Measurements from ENCODE around the gene DEFB118.
"Not testable (repeated sequence)": the region's sequence is repeated elsewhere in the genome, so short reads cannot be mapped to it uniquely, and the experiment has no call there.

The DEFB118 gene, protein sequence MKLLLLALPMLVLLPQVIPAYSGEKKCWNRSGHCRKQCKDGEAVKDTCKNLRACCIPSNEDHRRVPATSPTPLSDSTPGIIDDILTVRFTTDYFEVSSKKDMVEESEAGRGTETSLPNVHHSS

DNA sequence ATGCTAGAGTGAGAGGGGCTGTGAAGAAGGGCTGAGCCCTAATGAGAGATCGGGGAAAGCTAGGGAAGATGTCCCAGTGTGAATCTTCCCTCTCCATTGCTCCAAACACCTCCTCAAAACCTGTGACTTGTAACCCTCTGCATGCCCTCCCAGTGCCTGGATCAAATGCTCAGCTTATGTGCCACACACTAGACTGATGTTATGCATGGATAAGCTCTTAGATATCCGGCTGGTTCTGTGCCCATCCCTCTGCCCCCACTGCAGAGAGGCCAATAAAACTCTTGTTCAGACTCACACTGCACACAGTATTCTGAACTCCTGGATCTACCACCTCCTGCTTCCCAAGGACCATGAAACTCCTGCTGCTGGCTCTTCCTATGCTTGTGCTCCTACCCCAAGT lies at the start of gene DEFB118:
DEFB118 (plus strand) TSS at position 301 of the 400 bp plus-strand sequence; CDS start at position 351, 50 bp downstream.
- no peaks in the 10 kb centered on the region for H3K9me3 ChIP-seq (ENCODE audit: control insufficient read depth, insufficient read depth, low read length)
- no peaks in the 10 kb centered on the region for H3K36me3 ChIP-seq (ENCODE audit: insufficient read depth, low read length)
- H3K4me1 ChIP-seq (ENCODE audit: insufficient read depth, low read length): no peaks in the 10 kb centered on the region
- no peak within 1 kb of the TSS for H3K9ac ChIP-seq (ENCODE audit: low read depth, low read length)

- Histone ChIP-seq H3K9me3 (ENCODE audit: control insufficient read depth, insufficient read depth, low read length) (no peaks in the 10 kb centered on the region; the same call in 1 of the 2 replicates), H3K36me3 (ENCODE audit: insufficient read depth, low read length) (no peaks in the 10 kb centered on the region), H3K9ac (ENCODE audit: low read depth, low read length) (no peak overlapping the region), H3K4me1 (ENCODE audit: insufficient read depth, low read length) (no peaks in the 10 kb centered on the region)
Observed at GRCh38 chr20:31322504-31322903, 45.9 kb upstream of the DEFB118 start.

- no peak overlapping the region for H3K9ac ChIP-seq (ENCODE audit: low read depth, low read length)
- no peaks in the 10 kb centered on the region for H3K4me1 ChIP-seq (ENCODE audit: insufficient read depth, low read length)
- H3K36me3 ChIP-seq (ENCODE audit: insufficient read depth, low read length): no peaks in the 10 kb centered on the region
- no peaks in the 10 kb centered on the region for H3K9me3 ChIP-seq (ENCODE audit: control insufficient read depth, insufficient read depth, low read length)
Observed at GRCh38 chr20:31330893-31331292, 37.5 kb upstream of the DEFB118 start.

DNA sequence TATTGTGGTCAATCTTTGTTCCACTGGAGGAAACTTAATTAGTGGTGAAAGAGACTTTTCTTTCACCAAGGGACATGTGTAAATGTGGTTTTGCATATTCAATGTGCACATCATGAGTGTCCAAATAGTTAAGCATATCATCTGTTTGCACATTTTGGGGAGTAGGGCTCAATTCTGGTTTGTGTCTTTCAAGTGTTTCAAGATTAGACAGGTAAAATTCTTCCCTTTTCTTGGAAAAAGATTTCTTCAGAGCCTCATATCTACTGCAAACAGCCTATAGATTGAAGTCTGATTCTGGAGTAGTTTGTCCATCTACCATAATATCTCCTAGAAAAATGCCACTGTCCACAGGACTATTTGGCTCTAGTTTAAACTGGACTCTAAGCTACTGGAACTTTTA lies 26.9 kb upstream of the DEFB118 start:
- Histone ChIP-seq H3K4me1 (ENCODE audit: insufficient read depth, low read length) (no peaks in the 10 kb centered on the region), H3K36me3 (ENCODE audit: insufficient read depth, low read length) (no peaks in the 10 kb centered on the region), H3K9me3 (ENCODE audit: control insufficient read depth, insufficient read depth, low read length) (no peaks in the 10 kb centered on the region), H3K9ac (ENCODE audit: low read depth, low read length) (no peak overlapping the region)

- Histone ChIP-seq H3K9ac (ENCODE audit: low read depth, low read length) (no peak overlapping the region), H3K4me1 (ENCODE audit: insufficient read depth, low read length) (no peaks in the 10 kb centered on the region), H3K36me3 (ENCODE audit: insufficient read depth, low read length) (no peaks in the 10 kb centered on the region), H3K9me3 (ENCODE audit: control insufficient read depth, insufficient read depth, low read length) (no peaks in the 10 kb centered on the region)
Observed at GRCh38 chr20:31355981-31356380, 12.4 kb upstream of the DEFB118 start.

DNA sequence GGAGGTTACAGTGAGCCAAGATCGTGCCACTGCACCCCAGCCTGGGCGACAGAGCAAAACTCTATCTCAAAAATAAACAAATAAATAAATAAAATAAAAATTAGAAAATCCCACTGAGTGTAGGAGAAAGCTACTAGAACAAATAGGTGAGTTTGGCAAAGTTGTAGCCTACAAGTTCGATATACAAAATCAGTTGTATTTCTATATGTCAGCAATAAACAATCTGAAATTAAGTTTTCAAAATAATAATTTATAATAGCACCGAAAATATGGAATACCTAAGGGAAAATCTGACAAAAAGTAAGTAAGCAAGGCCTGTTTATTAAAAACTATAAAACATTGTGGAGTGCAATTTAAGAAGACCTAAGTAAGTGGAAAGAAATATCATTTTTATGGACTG lies 5.1 kb upstream of the DEFB118 start:
- H3K36me3 ChIP-seq (ENCODE audit: insufficient read depth, low read length): no peaks in the 10 kb centered on the region
- no peaks in the 10 kb centered on the region for H3K4me1 ChIP-seq (ENCODE audit: insufficient read depth, low read length)
- H3K9me3 ChIP-seq (ENCODE audit: control insufficient read depth, insufficient read depth, low read length): no peaks in the 10 kb centered on the region
- no peak overlapping the region for H3K9ac ChIP-seq (ENCODE audit: low read depth, low read length)

GRCh38 chr20:31364272-31364671 lies 4.1 kb upstream of the DEFB118 start:
- not testable (repeated sequence) for H3K9me3 ChIP-seq (ENCODE audit: control insufficient read depth, insufficient read depth, low read length); H3K9ac ChIP-seq (ENCODE audit: low read depth, low read length); H3K36me3 ChIP-seq (ENCODE audit: insufficient read depth, low read length); H3K4me1 ChIP-seq (ENCODE audit: insufficient read depth, low read length)

GRCh38 chr20:31374346-31374745 lies 5.9 kb downstream of the DEFB118 start:
- H3K36me3 ChIP-seq (ENCODE audit: insufficient read depth, low read length): no peaks in the 10 kb centered on the region
- no peaks in the 10 kb centered on the region for H3K9me3 ChIP-seq (ENCODE audit: control insufficient read depth, insufficient read depth, low read length)
- H3K9ac ChIP-seq (ENCODE audit: low read depth, low read length): no peak overlapping the region
- no peaks in the 10 kb centered on the region for H3K4me1 ChIP-seq (ENCODE audit: insufficient read depth, low read length)

- no peaks in the 10 kb centered on the region for H3K4me1 ChIP-seq (ENCODE audit: insufficient read depth, low read length)
- no peak within 1 kb of the TSS for H3K9ac ChIP-seq (ENCODE audit: low read depth, low read length)
- H3K36me3 ChIP-seq (ENCODE audit: insufficient read depth, low read length): no peaks in the 10 kb centered on the region
- no peaks in the 10 kb centered on the region for H3K9me3 ChIP-seq (ENCODE audit: control insufficient read depth, insufficient read depth, low read length)
Observed at GRCh38 chr20:31390490-31390889, 22.1 kb downstream of the DEFB118 start, which contains the start of gene DEFB119. DEFB119 (minus strand) TSS chr20:31390590; CDS start chr20:31390483, 107 bp downstream.

GRCh38 chr20:31392836-31393235 lies 24.4 kb downstream of the DEFB118 start:
- H3K4me1 ChIP-seq (ENCODE audit: insufficient read depth, low read length): no peaks in the 10 kb centered on the region
- H3K9me3 ChIP-seq (ENCODE audit: control insufficient read depth, insufficient read depth, low read length): no peaks in the 10 kb centered on the region
- no peaks in the 10 kb centered on the region for H3K36me3 ChIP-seq (ENCODE audit: insufficient read depth, low read length)
- H3K9ac ChIP-seq (ENCODE audit: low read depth, low read length): no peak overlapping the region

- no peaks in the 10 kb centered on the region for H3K36me3 ChIP-seq (ENCODE audit: insufficient read depth, low read length)
- no peaks in the 10 kb centered on the region for H3K4me1 ChIP-seq (ENCODE audit: insufficient read depth, low read length)
- no peaks in the 10 kb centered on the region for H3K9me3 ChIP-seq (ENCODE audit: control insufficient read depth, insufficient read depth, low read length)
- no peak overlapping the region for H3K9ac ChIP-seq (ENCODE audit: low read depth, low read length)
Observed at GRCh38 chr20:31394900-31395299, 26.5 kb downstream of the DEFB118 start.

- Histone ChIP-seq H3K36me3 (ENCODE audit: insufficient read depth, low read length) (no peaks in the 10 kb centered on the region), H3K9ac (ENCODE audit: low read depth, low read length) (no peak overlapping the region), H3K9me3 (ENCODE audit: control insufficient read depth, insufficient read depth, low read length) (no peaks in the 10 kb centered on the region), H3K4me1 (ENCODE audit: insufficient read depth, low read length) (no peaks in the 10 kb centered on the region)
Observed at GRCh38 chr20:31403886-31404285, 35.5 kb downstream of the DEFB118 start.

DNA sequence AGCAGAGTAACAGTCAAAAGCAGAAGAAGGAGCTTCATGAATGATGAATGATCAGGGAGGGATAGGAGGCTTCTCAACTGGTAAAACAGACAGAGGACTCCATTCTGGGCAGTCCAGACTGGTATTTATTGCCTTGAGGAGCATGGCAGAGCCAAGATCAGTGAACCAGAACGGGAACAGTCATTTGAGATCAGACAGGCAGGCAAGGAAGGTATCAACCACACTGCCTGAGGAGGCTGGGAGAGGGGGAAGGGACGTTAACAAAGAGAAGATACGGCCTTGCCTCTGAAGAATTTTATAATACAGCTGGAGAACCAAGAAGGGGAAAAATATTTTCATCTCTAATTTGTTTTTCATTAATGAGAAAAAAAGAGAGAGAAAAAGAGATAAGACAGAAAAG lies 37.7 kb downstream of the DEFB118 start, which contains the start of gene DEFB121:
DEFB121 (minus strand) TSS at position 101 of the 400 bp plus-strand sequence; CDS start at position 38, 63 bp downstream.
- Histone ChIP-seq H3K9me3 (ENCODE audit: control insufficient read depth, insufficient read depth, low read length) (no peaks in the 10 kb centered on the region), H3K9ac (ENCODE audit: low read depth, low read length) (no peak within 1 kb of the TSS), H3K36me3 (ENCODE audit: insufficient read depth, low read length) (no peaks in the 10 kb centered on the region), H3K4me1 (ENCODE audit: insufficient read depth, low read length) (no peaks in the 10 kb centered on the region)

GRCh38 chr20:31410011-31410410 lies 41.6 kb downstream of the DEFB118 start:
- Histone ChIP-seq H3K9ac (ENCODE audit: low read depth, low read length) (no peak overlapping the region), H3K4me1 (ENCODE audit: insufficient read depth, low read length) (no peaks in the 10 kb centered on the region), H3K36me3 (ENCODE audit: insufficient read depth, low read length) (no peaks in the 10 kb centered on the region), H3K9me3 (ENCODE audit: control insufficient read depth, insufficient read depth, low read length) (no peaks in the 10 kb centered on the region)

DNA sequence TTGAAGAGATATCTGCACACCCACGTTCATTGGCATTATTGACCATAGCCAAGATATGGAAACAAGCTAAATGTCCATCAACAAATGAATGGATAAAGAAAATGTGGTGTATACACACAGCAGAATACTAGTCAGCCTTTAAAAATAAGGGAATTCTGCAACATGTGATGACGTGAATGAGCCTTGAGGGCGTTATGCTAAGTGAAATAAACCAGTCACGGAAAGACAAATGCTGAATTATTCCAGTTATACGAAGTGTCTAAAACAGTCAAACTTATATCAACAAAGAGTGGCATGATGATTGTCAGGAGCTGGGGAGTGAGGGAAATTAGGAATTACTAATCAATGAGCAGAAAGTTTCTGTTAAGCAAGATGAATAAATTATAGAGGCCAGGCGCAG lies 46.0 kb downstream of the DEFB118 start:
- Histone ChIP-seq H3K4me1 (ENCODE audit: insufficient read depth, low read length) (no peaks in the 10 kb centered on the region), H3K9ac (ENCODE audit: low read depth, low read length) (no peak overlapping the region), H3K36me3 (ENCODE audit: insufficient read depth, low read length) (no peaks in the 10 kb centered on the region), H3K9me3 (ENCODE audit: control insufficient read depth, insufficient read depth, low read length) (no peaks in the 10 kb centered on the region)

- no peaks in the 10 kb centered on the region for H3K36me3 ChIP-seq (ENCODE audit: insufficient read depth, low read length)
- H3K4me1 ChIP-seq (ENCODE audit: insufficient read depth, low read length): no peaks in the 10 kb centered on the region
- H3K9me3 ChIP-seq (ENCODE audit: control insufficient read depth, insufficient read depth, low read length): no peaks in the 10 kb centered on the region
- no peak overlapping the region for H3K9ac ChIP-seq (ENCODE audit: low read depth, low read length)
Observed at GRCh38 chr20:31415653-31416052, 47.3 kb downstream of the DEFB118 start.

Data from ES-I3 (cell line).